A673 (cell line): ENCODE results near the gene FBXW8. TPM values are rescaled to one million over a fixed set of nuclear protein-coding genes. Genes with fewer than 3 reads are reported as not detected.

Experiments used
- BruUV-seq: library from RNA; stranded (reverse); fragments of 400-500 nt; replicated peaks from 2 replicates; lab custom pipeline; 2021; lab: Mats Ljungman, UMichigan
- CTCF ChIA-PET: fragments of 300-600 bp; sonication (Branson Sonifier 250); formaldehyde crosslinking; loops from one replicate; lab custom pipeline; 2022; ENCODE audit warnings: antibody characterized with exemption; lab: Charles Lee
- POLR2A ChIA-PET: fragments of 300-600 bp; sonication (Branson Sonifier 250); formaldehyde crosslinking; loops from one replicate; lab custom pipeline; 2022; ENCODE audit warnings: antibody characterized with exemption; ENCODE audit not compliant: low non-redundant PET; lab: Charles Lee
- DNase-seq: peaks from one replicate; pipeline ENCODE4 v3.0.0-alpha.2; 2015; ENCODE audit warnings: low spot score
- H3K27ac ChIP-seq: fragments of 200-600 bp; sonication (generic); 2 replicates; pipeline ENCODE4 v1.5.1; 2016; ENCODE audit warnings: mixed run types, low read depth, mild to moderate bottlenecking, mixed read lengths, antibody characterized with exemption, low read length; ENCODE audit not compliant: poor library complexity, severe bottlenecking
- H3K27me3 ChIP-seq: fragments of 200-600 bp; sonication (generic); replicated peaks from 2 replicates; pipeline ENCODE4 v1.6.1; 2017; ENCODE audit warnings: mixed run types, low read depth, mild to moderate bottlenecking, mixed read lengths, antibody characterized with exemption, low read length; ENCODE audit not compliant: insufficient read depth, poor library complexity
- H3K36me3 ChIP-seq: fragments of 200-600 bp; sonication (generic); 2 replicates; pipeline ENCODE4 v1.6.1; 2016; ENCODE audit warnings: mixed run types, mild to moderate bottlenecking, mixed read lengths, antibody characterized with exemption, low read length; ENCODE audit not compliant: insufficient read depth, poor library complexity, severe bottlenecking
- H3K4me1 ChIP-seq: fragments of 200-600 bp; sonication (generic); 2 replicates; pipeline ENCODE4 v1.6.1; 2017; ENCODE audit warnings: mixed run types, mild to moderate bottlenecking, mixed read lengths, antibody characterized with exemption, low read length; ENCODE audit not compliant: insufficient read depth, poor library complexity, severe bottlenecking
- H3K4me3 ChIP-seq: fragments of 200-600 bp; sonication (generic); 2 replicates; pipeline ENCODE4 v1.5.1; 2016; ENCODE audit warnings: low read depth, mixed run types, mild to moderate bottlenecking, mixed read lengths, low read length; ENCODE audit not compliant: poor library complexity, severe bottlenecking
- H3K9me3 ChIP-seq: fragments of 200-600 bp; sonication (generic); 2 replicates; pipeline ENCODE4 v1.6.1; 2016; ENCODE audit warnings: mixed run types, low read depth, mild to moderate bottlenecking, mixed read lengths, antibody characterized with exemption, low read length; ENCODE audit not compliant: poor library complexity, severe bottlenecking
- CTCF ChIP-seq: fragments of 300-800, 200-600 bp; sonication (generic); conservative IDR thresholded peaks from 2 replicates; pipeline ENCODE4 v1.5.1; 2017; ENCODE audit warnings: low read depth, mild to moderate bottlenecking, antibody characterized with exemption, low read length, moderate library complexity, mixed read lengths
- EZH2 ChIP-seq: fragments of 200-600 bp; sonication (generic); IDR thresholded peaks from 2 replicates; pipeline ENCODE4 v1.6.1; 2017; ENCODE audit warnings: borderline replicate concordance, low read depth, mild to moderate bottlenecking, mixed read lengths, antibody characterized with exemption, low read length; ENCODE audit not compliant: poor library complexity, severe bottlenecking
- intact Hi-C: fragments of 100-400 bp; cut with micrococcal nuclease; formaldehyde crosslinking; loops from one replicate; pipeline ENCODE4 v1.10.0; 2022; ENCODE audit not compliant: unreplicated experiment
- total RNA-seq: library from RNA; stranded (reverse); gene quantifications from 2 replicates; pipeline ENCODE4 v1.2.3, GENCODE V29; 2021

The FBXW8 gene
- total RNA-seq, 1 experiment from 2014 or later: 14.8 TPM

- H3K36me3 ChIP-seq: no peaks in the 10 kb centered on the region
- H3K27me3 ChIP-seq: no peaks in the 10 kb centered on the region
- CTCF ChIA-PET: no interaction called here
- no TSS peak for BruUV-seq
- TF ChIP-seq EZH2 (no peak), CTCF (no peak)
- no peak overlapping the region for H3K4me3 ChIP-seq
- no peaks in the 10 kb centered on the region for H3K4me1 ChIP-seq
- intact Hi-C loops: no loop called here
- H3K9me3 ChIP-seq: no peaks in the 10 kb centered on the region
- DNase-seq: no peak
- no peak overlapping the region for H3K27ac ChIP-seq
- POLR2A ChIA-PET: no interaction called here
Measured at GRCh38 chr12:117039891-117040309, 129.2 kb downstream of the FBXW8 start.

- CTCF ChIA-PET: interaction anchor here (0.7 kb wide), 1 partner anchor 1179 kb away, joined by 4 read pairs; no protein-coding TSS in a partner anchor
- TF ChIP-seq CTCF: no peak
- no peak for TF ChIP-seq EZH2
- no peaks in the 10 kb centered on the region for H3K36me3 ChIP-seq
- H3K9me3 ChIP-seq: no peaks in the 10 kb centered on the region
- H3K27ac ChIP-seq: no peak overlapping the region
- intact Hi-C loops: no loop called here
- peaks cover 5% of the 10 kb centered on the region for H3K4me1 ChIP-seq
- DNase-seq: no peak
- no TSS peak for BruUV-seq
- no peak overlapping the region for H3K4me3 ChIP-seq
- no peaks in the 10 kb centered on the region for H3K27me3 ChIP-seq
- POLR2A ChIA-PET: no interaction called here
Measured at GRCh38 chr12:117040496-117040895, 129.7 kb downstream of the FBXW8 start.

GRCh38 chr12:117041798-117042170, 131.0 kb downstream of the FBXW8 start:
- Histone ChIP-seq H3K36me3 (no peaks in the 10 kb centered on the region), H3K4me3 (no peak overlapping the region), H3K27me3 (no peaks in the 10 kb centered on the region), H3K27ac (no peak overlapping the region), H3K9me3 (no peaks in the 10 kb centered on the region), H3K4me1 (peaks cover 6% of the 10 kb centered on the region)
- CTCF ChIA-PET: no interaction called here
- no TSS peak for BruUV-seq
- intact Hi-C loops: no loop called here
- POLR2A ChIA-PET: no interaction called here
- TF ChIP-seq EZH2 (no peak), CTCF (no peak)
- no peak for DNase-seq
